GM12864 (cell line): ENCODE results near the gene HCFC1R1.

Source experiments
- DNase-seq: peaks from one replicate; pipeline ENCODE4 v3.0.0-alpha.2; 2011; ENCODE audit warnings: low read depth
- H3K4me3 ChIP-seq: 2 replicates; pipeline ENCODE4 v1.5.1; 2011; ENCODE audit warnings: mild to moderate bottlenecking, low read depth, low read length, control low read depth
- TF ChIP-seq, protein P1 (sequence below): IDR thresholded peaks from 2 replicates; pipeline ENCODE4 v1.5.1; 2011; ENCODE audit warnings: low read depth, mild to moderate bottlenecking, moderate library complexity, low read length, control low read depth, inconsistent platforms; ENCODE audit errors: missing control alignments

Gene HCFC1R1

DNA sequence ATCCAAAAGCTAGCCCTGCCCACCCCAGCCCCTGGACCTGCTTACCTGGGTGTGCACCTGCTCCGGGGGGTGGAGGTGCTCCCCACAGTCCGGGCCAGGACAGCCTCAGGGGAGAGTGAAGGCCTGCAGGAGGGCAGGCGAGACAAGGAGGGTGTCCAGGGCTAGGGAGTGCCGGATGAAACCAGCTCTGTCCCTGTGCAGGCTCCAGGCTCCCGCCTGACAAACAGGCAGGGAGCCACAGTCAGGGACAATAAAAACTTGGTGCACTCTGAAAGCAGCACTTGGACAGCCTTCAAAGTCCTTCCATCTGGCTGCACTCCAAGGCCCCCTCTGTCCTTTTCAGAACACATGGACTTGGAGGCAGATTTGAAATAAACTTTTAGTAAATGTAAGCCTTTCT lies 50.6 kb downstream of the HCFC1R1 start:
- DNase-seq = no peak
- TF ChIP-seq, protein P1, sequence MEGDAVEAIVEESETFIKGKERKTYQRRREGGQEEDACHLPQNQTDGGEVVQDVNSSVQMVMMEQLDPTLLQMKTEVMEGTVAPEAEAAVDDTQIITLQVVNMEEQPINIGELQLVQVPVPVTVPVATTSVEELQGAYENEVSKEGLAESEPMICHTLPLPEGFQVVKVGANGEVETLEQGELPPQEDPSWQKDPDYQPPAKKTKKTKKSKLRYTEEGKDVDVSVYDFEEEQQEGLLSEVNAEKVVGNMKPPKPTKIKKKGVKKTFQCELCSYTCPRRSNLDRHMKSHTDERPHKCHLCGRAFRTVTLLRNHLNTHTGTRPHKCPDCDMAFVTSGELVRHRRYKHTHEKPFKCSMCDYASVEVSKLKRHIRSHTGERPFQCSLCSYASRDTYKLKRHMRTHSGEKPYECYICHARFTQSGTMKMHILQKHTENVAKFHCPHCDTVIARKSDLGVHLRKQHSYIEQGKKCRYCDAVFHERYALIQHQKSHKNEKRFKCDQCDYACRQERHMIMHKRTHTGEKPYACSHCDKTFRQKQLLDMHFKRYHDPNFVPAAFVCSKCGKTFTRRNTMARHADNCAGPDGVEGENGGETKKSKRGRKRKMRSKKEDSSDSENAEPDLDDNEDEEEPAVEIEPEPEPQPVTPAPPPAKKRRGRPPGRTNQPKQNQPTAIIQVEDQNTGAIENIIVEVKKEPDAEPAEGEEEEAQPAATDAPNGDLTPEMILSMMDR = no peak
- H3K4me3 ChIP-seq = no peak overlapping the region
